ENCODE results near the gene SLC7A6.

The SLC7A6 gene

DNA sequence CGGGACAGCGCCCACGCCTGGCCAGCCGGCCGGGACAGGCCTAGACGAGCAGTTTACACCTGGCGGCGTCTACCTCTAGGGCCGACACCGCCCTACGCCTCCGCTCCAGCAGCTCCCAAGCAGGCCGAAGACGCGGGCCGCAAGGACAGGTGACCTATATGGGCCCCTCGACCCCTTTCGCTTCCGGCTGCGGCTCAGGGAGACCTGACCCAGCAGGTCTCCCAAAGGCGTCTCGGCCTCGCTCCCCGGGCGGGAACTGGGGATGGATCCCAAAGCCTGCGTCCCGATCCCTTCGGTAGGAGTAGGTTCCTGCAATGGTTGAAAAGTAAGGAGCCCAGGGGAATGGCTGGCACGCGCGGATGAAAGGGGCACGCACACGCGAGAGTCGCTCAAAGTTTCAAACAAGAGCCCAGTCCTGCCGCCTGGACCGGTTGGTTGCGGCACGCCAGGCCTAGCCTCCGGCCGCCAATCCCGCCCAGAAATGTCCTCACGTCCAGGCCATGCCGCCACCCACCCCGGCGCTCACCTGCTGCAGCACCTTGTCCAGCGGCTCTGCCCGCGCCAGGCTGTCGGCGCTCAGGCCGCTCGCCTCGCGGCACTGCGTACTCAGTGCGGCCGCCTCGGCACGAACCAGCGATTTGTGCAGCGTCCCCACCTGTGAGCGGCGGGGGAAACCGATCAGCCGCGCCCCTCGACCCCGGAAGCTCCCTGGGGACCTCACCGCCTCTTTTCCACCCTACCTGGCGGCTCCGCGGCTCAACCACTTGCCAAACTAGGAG lies 29.0 kb upstream of the SLC7A6 start:
- DNase-seq, result no peak

DNA sequence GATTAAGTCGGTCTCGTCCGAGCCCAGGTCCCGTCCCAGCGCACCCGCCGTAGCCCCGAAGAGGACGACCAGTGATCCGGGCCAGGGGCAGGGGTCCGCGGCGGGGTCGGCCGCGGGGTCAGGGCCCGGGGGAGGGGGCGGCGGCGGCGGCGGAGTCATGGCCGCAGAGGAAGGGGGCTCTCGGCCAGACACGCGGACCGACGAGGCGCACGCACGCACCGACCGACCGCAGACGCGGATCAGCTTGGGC lies 28.5 kb upstream of the SLC7A6 start, which contains the start of gene ESRP2:
ESRP2 (minus strand) TSS at position 241 of the 250 bp plus-strand sequence; CDS start at position 159, 82 bp downstream.
- no peak for DNase-seq

GRCh38 chr16:68236137-68236825 lies 28.0 kb upstream of the SLC7A6 start:
- no peak for DNase-seq

GRCh38 chr16:68236826-68237242 lies 27.5 kb upstream of the SLC7A6 start:
- no peak for DNase-seq

GRCh38 chr16:68237243-68238028 lies 26.9 kb upstream of the SLC7A6 start:
- DNase-seq, result peak; percentile 98

GRCh38 chr16:68238029-68238345 lies 26.3 kb upstream of the SLC7A6 start:
- no peak for DNase-seq

DNA sequence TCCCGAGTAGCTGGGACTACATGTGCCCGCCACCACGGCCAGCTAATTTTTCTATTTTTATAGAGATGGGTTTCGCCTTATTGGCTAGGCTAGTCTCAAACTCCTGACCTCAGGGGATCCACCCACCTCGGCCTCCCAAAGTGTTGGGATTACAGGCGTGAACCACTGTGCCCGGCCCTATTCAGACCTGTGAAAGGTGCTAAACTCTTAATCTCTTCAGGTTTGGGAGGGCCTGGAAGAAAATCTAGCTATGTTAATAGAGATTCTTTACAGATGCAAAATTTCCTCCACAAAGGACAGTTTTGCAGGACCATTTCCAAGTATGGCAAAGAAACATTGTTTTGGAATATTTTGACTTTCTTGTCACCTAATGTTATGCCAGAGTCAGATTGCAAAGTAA lies 22.2 kb upstream of the SLC7A6 start:
- DNase-seq, result no peak

GRCh38 chr16:68242926-68243858 lies 21.1 kb upstream of the SLC7A6 start:
- no peak for DNase-seq

DNA sequence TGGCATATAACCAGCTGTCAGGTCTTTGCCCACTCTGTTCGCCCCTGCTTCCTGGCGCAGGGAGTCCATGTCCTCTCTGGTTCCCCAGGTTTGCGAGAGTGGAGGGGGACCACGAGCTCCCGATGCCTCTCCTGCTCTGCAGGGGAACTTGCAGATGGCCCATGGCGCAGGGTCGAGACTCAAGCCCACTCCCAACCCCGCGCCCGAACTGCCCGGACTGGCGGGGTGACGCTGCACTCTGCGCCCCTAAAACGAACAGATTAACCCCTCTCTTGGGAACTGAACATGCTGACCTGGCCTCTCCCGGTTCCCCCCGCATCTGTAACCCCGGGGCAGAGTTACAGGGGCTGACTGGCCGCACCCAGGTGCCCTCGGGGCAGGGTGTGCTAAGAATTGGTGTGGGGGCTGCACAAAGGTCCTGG lies 19.8 kb upstream of the SLC7A6 start:
- DNase-seq, result no peak

- peak; percentile 92 for DNase-seq
Observed at GRCh38 chr16:68244903-68245853, 19.1 kb upstream of the SLC7A6 start, which contains the start of gene PLA2G15. PLA2G15 (plus strand) TSS chr16:68245373; CDS start chr16:68245427, 54 bp downstream.

DNA sequence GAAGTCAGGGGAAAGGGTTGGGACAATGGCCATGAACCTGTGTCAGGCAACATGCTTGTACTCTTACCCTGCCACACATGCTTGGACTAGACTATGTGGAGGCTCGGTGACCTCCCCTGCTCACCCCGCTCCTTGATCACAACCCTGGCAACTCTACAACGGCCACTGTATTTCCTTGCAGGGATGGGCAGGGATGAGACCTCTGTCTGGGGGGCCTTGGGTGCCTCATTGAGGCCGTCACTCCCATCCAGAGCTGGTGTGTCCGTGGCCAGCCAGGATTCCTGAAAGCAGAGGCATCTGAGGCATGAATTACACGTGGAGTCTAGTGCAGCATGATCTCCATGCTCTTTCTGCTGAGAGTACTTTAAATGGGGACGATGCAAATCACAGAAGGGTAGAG lies 18.2 kb upstream of the SLC7A6 start:
- no peak for DNase-seq

GRCh38 chr16:68246666-68247065 lies 17.7 kb upstream of the SLC7A6 start:
- no peak for DNase-seq

GRCh38 chr16:68247400-68247799 lies 16.9 kb upstream of the SLC7A6 start:
- DNase-seq, result no peak

- no peak for DNase-seq
Observed at GRCh38 chr16:68247932-68248331, 16.4 kb upstream of the SLC7A6 start.

- no peak for DNase-seq
Observed at GRCh38 chr16:68249371-68249770, 15.0 kb upstream of the SLC7A6 start.

- no peak for DNase-seq
Observed at GRCh38 chr16:68250951-68251350, 13.4 kb upstream of the SLC7A6 start.

DNA sequence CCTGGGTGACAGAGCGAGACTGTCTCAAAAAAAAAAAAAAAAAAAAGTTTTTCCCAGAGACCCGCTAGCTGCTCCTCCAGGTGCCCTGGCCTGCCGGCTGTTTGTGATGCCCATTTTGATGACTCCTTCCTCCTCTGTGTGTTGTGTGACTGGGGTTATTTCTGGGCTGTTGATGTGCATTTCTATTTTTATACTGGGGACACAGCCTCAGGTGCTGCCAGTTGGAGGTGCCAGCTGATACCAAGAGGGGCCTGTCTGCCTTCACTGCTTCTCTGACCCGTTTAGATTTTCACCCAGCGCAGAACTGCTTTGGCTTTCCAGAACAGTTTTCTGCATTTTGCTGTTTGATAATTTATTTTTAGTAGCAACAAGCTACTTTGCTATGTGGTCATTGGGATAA lies 12.5 kb upstream of the SLC7A6 start:
- no peak for DNase-seq

GRCh38 chr16:68252383-68252782 lies 11.9 kb upstream of the SLC7A6 start:
- DNase-seq, result no peak

GRCh38 chr16:68253721-68254120 lies 10.6 kb upstream of the SLC7A6 start:
- DNase-seq, result no peak

DNA sequence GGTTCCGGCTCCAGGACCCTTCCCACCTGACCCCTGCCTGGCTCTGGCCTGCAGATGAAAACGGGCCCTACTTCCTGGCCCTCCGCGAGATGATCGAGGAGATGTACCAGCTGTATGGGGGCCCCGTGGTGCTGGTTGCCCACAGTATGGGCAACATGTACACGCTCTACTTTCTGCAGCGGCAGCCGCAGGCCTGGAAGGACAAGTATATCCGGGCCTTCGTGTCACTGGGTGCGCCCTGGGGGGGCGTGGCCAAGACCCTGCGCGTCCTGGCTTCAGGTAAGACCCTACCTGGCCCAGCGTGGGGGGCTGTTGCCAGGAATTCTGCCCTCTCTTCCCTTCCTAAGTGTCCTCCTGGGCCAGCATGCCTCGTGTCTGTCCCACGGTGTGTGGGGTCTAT lies 8.6 kb upstream of the SLC7A6 start:
- DNase-seq, result no peak

DNA sequence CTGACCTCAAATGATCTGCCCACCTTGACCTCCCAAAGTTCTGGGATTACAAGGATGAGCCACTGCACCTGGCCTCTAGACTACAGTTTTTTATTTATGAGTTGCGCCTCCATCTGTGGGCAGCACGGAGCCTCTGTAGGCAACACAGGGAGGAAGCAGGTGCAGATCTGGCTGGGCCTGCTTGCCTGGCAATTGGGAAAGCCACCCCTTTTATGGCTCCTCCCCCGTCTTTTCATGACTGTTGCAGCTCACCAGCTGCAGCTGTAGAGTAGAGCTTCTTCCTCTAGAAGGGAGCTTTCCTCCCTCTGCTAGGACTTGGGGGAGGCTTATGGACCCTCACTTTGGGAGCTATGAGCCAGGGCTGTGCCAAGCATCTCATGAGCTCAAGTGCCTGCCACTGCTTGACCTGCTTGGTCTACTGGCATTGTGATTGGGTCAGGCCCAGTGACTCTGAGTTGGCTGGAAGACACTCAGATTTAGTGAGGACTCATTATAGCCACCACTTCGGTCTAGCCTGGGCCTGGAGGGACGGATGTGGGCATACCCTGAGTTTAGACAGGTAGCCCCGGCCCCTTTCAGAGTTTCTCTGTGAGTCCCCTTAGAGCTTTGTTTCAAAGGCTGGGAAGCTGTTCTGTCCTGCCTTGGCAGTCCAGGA lies 6.9 kb upstream of the SLC7A6 start:
- DNase-seq, result no peak
